ENCODE measurements around the gene BAHCC1. TPM values are rescaled to one million over a fixed set of nuclear protein-coding genes. Genes with fewer than 3 reads are reported as not detected.

The BAHCC1 gene
- total and polyA plus RNA-seq, 9 of the 15 experiments (the other 6 are each of a cell fraction or from before 2014, with no cell fraction given) = 0.14 to 26.9 (median 5.0) TPM

- TF ChIP-seq TBP (optimal IDR thresholded peaks at IDR 0.05; ENCODE audit: low read depth, low read length) = peak; percentile 97
- TF ChIP-seq E2F8 (IDR thresholded peaks at IDR 0.05; ENCODE audit: low read depth, partially characterized antibody) = peak; percentile 57
- TF ChIP-seq DPF2 (IDR thresholded peaks at IDR 0.05) = peak; percentile 81
- TF ChIP-seq KAT8 (IDR thresholded peaks at IDR 0.05; ENCODE audit: low read depth) = no peak
- TF ChIP-seq SIRT6 (IDR thresholded peaks at IDR 0.05; ENCODE audit: low read depth, low read length) = no peak
- no peak for TF ChIP-seq RBBP5 (IDR thresholded peaks at IDR 0.05; ENCODE audit: borderline replicate concordance, insufficient read depth, low read length, poor library complexity, severe bottlenecking)
- no peak for TF ChIP-seq SIX5 (IDR thresholded peaks at IDR 0.05; ENCODE audit: borderline replicate concordance in 1 of 2, insufficient read depth in 1 of 2, low read depth in 1 of 2, low read length in 2 of 2)
- TF ChIP-seq ZBTB9 (CRISPR knock-in tag; IDR thresholded peaks at IDR 0.05) = 0 out of 2 replicates have a peak, but pooled peaks have one; percentile 30
- no peak for TF ChIP-seq ZNF212 (CRISPR knock-in tag; IDR thresholded peaks at IDR 0.05)
- no peak for TF ChIP-seq PTRF (tag; IDR thresholded peaks at IDR 0.05)
- TF ChIP-seq ZNF449 (CRISPR knock-in tag; IDR thresholded peaks at IDR 0.05) = no peak
- peak; percentile 97 for TF ChIP-seq POLR2A (conservative IDR thresholded peaks at IDR 0.05)
- no peak; the same call in 1 of the 2 replicates for TF ChIP-seq HBP1 (CRISPR knock-in tag; IDR thresholded peaks at IDR 0.05)
- peak in 1 of 2 experiments; percentile 69; a peak in 2 of 4 replicates for TF ChIP-seq TBL1XR1 (IDR thresholded peaks at IDR 0.05; ENCODE audit: low read length in 2 of 2)
- no peak for TF ChIP-seq SRSF3 (IDR thresholded peaks at IDR 0.05; ENCODE audit: insufficient read depth, low read length)
- TF ChIP-seq HIVEP1 (CRISPR knock-in tag; IDR thresholded peaks at IDR 0.05) = no peak
- TF ChIP-seq ZBTB34 (CRISPR knock-in tag; IDR thresholded peaks at IDR 0.05) = no peak; the same call in 1 of the 2 replicates
Observed at GRCh38 chr17:81349397-81350319, 45.6 kb upstream of the BAHCC1 start (continued).
